ENCODE measurements around the gene IGSF9B. TPM values are rescaled to one million over a fixed set of nuclear protein-coding genes. Genes with fewer than 3 reads are reported as not detected.
"Not testable (repeated sequence)": the region's sequence is repeated elsewhere in the genome, so short reads cannot be mapped to it uniquely, and the experiment has no call there.

IGSF9B gene
- total RNA-seq (2014; rRNA removed; shearing (Covaris generic); ENCODE audit: low replicate concordance), result 0.12 and 0.43 TPM in 2 replicates

GRCh38 chr11:133956650-133957633 is at the start of gene IGSF9B:
IGSF9B (minus strand) TSS chr11:133956968; CDS start chr11:133956754, 214 bp downstream.
- Histone ChIP-seq H3K36me3 (no peaks in the 10 kb centered on the region), H3K4me3 (peak within 1 kb of the TSS; percentile 62), H3K27me3 (no peaks in the 10 kb centered on the region; the same call in 1 of the 2 replicates), H3K9me3 (no peaks in the 10 kb centered on the region)
- DNase-seq, result peak; percentile 83

- H3K9me3 ChIP-seq, result no peaks in the 10 kb centered on the region
- DNase-seq, result no peak
- H3K36me3 ChIP-seq, result no peaks in the 10 kb centered on the region
- peaks cover 2% of the 10 kb centered on the region; the same call in 1 of the 2 replicates for H3K27me3 ChIP-seq
- no peak overlapping the region for H3K4me3 ChIP-seq
Observed at GRCh38 chr11:134004496-134005172, 47.9 kb upstream of the IGSF9B start.

DNA sequence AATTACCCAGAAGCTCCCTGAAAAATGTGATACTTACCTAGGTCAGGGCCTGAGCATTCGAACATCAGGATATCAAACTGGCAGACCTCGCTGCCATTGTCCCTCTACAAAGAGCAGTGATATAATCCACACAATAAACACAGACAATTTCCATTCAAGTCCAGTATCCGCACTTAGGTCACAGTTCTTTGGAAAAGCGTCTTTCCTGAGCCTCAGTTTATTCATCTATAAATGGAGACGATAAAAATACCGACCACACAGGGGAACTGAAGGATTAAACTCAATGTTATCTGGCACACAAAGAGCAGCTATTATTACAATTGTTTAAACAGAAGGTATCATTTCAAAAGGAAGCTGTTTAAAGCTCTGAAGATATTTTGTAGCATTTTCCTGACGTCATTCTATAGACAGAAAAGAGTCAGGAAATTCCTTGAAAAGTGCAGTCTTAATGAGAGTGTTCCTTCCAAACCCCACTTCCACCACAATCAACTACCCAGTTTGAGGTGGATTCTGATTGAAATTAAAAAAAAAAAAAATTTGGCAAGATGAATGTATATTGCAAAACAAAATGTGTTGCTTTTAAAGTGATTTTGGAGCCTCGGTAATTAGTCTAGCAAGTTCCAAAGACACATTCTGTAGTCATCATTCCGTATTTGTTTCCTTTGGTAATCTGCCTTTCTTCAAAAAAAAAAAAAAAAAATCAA is 47.2 kb upstream of the IGSF9B start:
- no peak overlapping the region for H3K4me3 ChIP-seq
- DNase-seq, result no peak
- no peaks in the 10 kb centered on the region for H3K36me3 ChIP-seq
- H3K9me3 ChIP-seq, result no peaks in the 10 kb centered on the region
- H3K27me3 ChIP-seq, result no peaks in the 10 kb centered on the region

- DNase-seq, H3K36me3 ChIP-seq, H3K9me3 ChIP-seq, H3K4me3 ChIP-seq, H3K27me3 ChIP-seq: not testable (repeated sequence)
Observed at GRCh38 chr11:134002819-134003218, 46.1 kb upstream of the IGSF9B start.

DNA sequence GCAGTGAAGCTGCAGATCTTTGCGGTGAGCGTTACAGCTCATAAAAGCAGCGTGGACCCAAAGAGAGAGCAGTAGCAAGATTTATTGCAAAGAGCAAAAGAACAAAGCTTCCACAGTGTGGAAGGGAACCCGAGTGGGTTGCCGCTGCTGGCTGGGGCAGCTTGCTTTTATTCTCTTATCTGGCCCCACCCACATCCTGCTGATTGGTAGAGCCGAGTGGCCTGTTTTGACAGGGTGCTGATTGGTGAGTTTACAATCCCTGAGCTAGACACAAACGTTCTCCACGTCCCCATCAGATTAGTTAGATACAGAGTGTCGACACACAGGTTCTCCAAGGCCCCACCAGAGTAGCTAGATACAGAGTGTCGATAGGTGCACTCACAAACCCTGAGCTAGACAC is 45.6 kb upstream of the IGSF9B start:
- H3K27me3 ChIP-seq, H3K36me3 ChIP-seq, H3K9me3 ChIP-seq, DNase-seq, H3K4me3 ChIP-seq: not testable (repeated sequence)

DNA sequence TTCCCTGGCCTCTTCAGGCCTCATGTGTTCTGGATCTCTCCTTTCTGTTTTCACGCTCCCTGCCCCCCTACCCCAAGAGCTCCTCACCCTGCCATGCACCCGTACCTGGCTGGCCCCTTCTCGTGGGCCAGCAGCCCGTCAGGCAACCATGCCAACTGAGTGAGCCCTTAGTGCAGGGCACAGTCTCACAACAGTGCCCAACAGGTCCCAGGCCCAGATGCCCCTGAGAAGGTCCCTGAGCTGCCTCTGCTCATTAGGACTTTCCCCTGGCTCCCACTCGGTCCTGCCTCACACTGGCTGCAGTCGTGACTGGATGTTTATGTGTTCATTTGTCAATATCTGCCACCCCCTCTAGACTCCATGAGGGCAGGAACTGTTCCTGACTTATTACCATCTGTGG is 44.8 kb upstream of the IGSF9B start:
- Histone ChIP-seq H3K9me3 (no peaks in the 10 kb centered on the region), H3K27me3 (no peaks in the 10 kb centered on the region), H3K36me3 (no peaks in the 10 kb centered on the region), H3K4me3 (no peak overlapping the region)
- DNase-seq, result no peak

- Histone ChIP-seq H3K9me3 (no peaks in the 10 kb centered on the region), H3K27me3 (no peaks in the 10 kb centered on the region), H3K4me3 (no peak overlapping the region), H3K36me3 (no peaks in the 10 kb centered on the region)
- DNase-seq, result no peak
Observed at GRCh38 chr11:134001088-134001487, 44.3 kb upstream of the IGSF9B start.

- no peak for DNase-seq
- Histone ChIP-seq H3K27me3 (no peaks in the 10 kb centered on the region), H3K4me3 (no peak overlapping the region), H3K36me3 (no peaks in the 10 kb centered on the region), H3K9me3 (no peaks in the 10 kb centered on the region)
Observed at GRCh38 chr11:133999355-133999754, 42.6 kb upstream of the IGSF9B start.

DNA sequence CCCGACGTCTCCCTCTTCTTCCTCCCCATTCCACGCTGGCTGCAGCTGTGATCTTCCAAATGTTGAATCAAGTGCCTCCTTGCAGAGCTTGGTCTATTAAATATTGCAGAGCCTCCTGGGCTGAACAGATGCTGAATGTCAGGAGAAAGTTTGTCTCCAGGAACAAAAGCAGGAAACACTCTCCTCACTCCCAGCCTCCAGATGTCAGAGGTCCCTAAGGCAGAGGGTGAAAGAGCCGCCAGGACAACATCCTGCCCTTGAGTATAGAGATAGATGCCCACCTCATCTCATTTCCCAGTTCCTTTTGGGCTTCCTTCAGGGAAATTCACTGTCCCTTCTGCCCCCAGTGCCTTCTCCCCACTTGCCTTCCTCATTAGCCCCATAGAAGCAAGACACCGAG is 40.8 kb upstream of the IGSF9B start:
- DNase-seq, result no peak
- Histone ChIP-seq H3K4me3 (no peak overlapping the region), H3K36me3 (no peaks in the 10 kb centered on the region), H3K27me3 (no peaks in the 10 kb centered on the region), H3K9me3 (no peaks in the 10 kb centered on the region)

DNA sequence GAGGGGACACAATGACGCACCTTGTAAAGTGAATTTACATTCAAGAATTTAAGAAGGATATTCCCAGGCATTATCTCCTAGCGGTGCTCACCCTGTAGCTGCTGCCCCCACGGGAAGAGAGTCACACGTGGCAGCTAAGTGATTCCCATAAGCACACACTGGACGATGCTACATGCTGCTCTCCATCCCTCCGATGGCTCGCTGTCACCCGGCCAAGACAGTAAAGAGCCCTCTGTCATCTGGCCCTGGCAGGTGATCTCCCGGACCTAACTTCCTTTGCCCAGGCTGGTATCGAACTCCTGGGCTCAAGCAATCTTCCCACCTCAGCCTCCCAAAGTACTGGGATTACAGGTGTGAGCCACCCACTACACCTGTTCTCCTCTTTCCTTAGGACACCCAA is 39.9 kb upstream of the IGSF9B start:
- H3K36me3 ChIP-seq, result no peaks in the 10 kb centered on the region
- H3K9me3 ChIP-seq, result no peaks in the 10 kb centered on the region
- no peak overlapping the region for H3K4me3 ChIP-seq
- no peaks in the 10 kb centered on the region for H3K27me3 ChIP-seq
- no peak for DNase-seq

DNA sequence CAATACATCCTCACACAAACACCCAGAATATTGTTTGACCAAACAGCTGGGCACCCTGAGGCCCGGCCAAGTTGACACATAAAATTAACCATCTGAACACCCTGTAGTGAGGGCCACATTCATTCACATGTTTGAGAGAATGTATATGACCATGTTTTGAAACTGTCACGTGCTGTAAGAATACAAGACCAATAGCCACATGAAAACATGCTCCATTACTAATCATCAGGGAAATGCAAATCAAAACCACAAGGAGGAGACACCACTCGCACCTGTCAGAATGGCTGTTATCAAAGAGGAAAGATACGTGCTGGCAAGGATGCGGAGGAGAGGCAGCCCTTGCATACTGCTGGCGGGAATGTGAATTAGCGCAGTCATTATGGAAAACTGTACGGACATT is 38.3 kb upstream of the IGSF9B start:
- no peak for DNase-seq
- Histone ChIP-seq H3K27me3 (no peaks in the 10 kb centered on the region), H3K4me3 (no peak overlapping the region), H3K9me3 (no peaks in the 10 kb centered on the region), H3K36me3 (no peaks in the 10 kb centered on the region)

- Histone ChIP-seq H3K27me3 (no peaks in the 10 kb centered on the region), H3K9me3 (no peaks in the 10 kb centered on the region), H3K4me3 (no peak overlapping the region), H3K36me3 (no peaks in the 10 kb centered on the region)
- no peak for DNase-seq
Observed at GRCh38 chr11:133993921-133994320, 37.2 kb upstream of the IGSF9B start.

- no peaks in the 10 kb centered on the region for H3K36me3 ChIP-seq
Observed at GRCh38 chr11:133993107-133993506, 36.3 kb upstream of the IGSF9B start.

DNA sequence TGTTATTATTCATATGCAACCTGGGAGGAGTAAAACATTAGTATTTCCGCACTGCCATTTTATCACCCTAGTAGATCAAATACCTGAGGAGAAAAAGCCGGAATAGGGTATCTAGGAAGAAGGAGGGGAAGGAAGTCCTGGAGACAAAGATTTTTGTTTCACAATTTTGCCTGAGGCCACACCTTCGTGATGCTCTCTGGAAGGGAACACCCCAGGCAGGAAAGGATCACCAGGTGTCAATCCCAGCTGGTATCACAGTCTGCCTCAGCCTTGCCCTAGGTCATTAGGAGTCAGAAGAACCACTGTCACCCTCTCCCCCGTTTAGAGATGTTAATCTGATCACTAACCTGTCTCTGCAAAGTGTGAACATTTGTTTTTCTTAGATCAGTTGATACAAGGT is 35.4 kb upstream of the IGSF9B start:
- H3K9me3 ChIP-seq, result no peaks in the 10 kb centered on the region
- no peaks in the 10 kb centered on the region for H3K36me3 ChIP-seq
- no peak overlapping the region for H3K4me3 ChIP-seq
- DNase-seq, result no peak
- H3K27me3 ChIP-seq, result no peaks in the 10 kb centered on the region

More at GRCh38 chr11:133993107-133993506, 36.3 kb upstream of the IGSF9B start:
- Histone ChIP-seq H3K9me3 (no peaks in the 10 kb centered on the region), H3K4me3 (no peak overlapping the region), H3K27me3 (no peaks in the 10 kb centered on the region)
- DNase-seq, result no peak

- no peak for DNase-seq
- no peak overlapping the region for H3K4me3 ChIP-seq
- H3K27me3 ChIP-seq, result no peaks in the 10 kb centered on the region
- H3K36me3 ChIP-seq, result no peaks in the 10 kb centered on the region
- H3K9me3 ChIP-seq, result no peaks in the 10 kb centered on the region
Observed at GRCh38 chr11:133991101-133991500, 34.3 kb upstream of the IGSF9B start.

DNA sequence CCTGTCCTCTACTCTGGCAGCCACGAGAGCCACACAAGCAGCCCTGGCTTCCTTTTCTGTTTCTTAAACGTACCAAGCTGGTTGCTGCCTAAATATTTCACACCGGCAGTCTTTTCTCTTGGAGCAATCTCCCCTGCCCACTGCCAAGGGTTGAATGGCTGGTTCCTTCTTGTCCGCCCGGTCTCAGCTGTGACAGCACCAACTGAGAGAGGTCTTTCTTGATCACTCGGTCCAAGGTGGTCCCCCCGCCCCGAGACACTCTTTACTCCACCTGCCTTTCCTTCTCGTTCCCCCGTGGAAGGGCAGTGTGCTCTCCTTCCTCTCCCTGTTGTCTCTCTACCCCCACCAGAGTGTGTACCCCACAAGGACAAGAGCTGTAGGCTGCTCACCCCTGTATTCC is 33.7 kb upstream of the IGSF9B start:
- no peaks in the 10 kb centered on the region for H3K36me3 ChIP-seq
- no peak for DNase-seq
- no peaks in the 10 kb centered on the region for H3K9me3 ChIP-seq
- no peak overlapping the region for H3K4me3 ChIP-seq
- H3K27me3 ChIP-seq, result no peaks in the 10 kb centered on the region

Data from MG63 (cell line).